ENCODE data around the gene HOXB7.

The HOXB7 gene

DNA sequence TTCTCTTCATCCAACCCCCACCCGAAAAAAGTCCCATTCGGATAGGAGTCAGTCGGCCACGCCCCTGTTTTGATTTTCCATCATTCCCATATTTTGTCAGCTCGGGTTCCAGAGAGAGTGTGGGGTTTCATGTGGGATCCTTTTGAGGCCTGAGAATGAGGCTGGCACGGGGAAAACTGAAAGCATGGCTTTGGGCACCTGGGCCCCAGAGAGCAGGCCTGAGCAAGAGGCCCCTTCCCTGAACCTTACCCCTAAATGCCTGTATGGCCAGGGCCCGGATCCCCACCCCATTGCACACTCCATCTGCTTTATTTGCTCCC, 28.1 kb downstream of the HOXB7 start:
- no peak overlapping the region for H3K9ac ChIP-seq (ENCODE audit: low read depth, low read length)
- H3K4me1 ChIP-seq (ENCODE audit: insufficient read depth, low read length): peaks cover 4% of the 10 kb centered on the region; the same call in 1 of the 2 replicates

DNA sequence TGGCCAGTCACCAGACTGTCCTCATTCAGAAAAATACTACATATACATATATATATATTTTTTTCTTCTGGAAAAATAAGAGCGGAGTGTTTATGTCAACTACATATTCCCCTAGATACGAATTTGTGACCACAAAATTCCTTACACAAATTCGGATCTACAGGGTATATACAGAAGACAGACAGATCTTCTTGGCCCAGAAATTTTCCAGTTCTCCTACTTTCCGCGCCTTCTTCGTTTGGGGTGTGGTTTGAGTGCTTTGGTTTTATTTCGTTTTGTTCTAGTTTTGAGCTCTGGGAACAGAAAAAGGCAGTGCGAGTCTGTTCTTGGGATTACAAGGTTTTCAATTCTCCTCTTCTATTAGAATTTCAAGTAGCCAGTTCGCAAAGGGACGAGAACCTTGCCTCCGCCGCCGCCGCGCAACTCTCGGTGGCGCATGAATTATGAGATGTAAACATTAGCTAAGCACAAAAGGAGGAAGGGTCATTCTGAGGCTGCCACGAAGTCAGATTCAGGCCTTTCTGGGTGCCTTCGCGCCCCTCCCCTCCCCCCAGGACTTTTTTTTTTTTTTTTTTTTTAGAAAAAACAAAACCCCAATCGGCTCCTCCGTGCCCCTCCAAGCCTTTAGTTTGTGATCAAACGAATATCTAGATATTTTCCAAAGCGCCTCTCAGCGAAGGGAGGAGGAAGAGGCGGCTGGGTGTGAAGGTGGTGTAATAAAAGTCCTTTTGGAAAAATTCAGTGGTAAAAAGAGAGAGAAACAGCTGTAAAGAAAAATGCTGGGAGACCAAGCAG, 30.9 kb downstream of the HOXB7 start:
- Histone ChIP-seq H3K9me3 (ENCODE audit: control insufficient read depth, insufficient read depth, low read length) (no peaks in the 10 kb centered on the region), H3K9ac (ENCODE audit: low read depth, low read length) (no peak overlapping the region), H3K36me3 (ENCODE audit: insufficient read depth, low read length) (no peaks in the 10 kb centered on the region), H3K4me1 (ENCODE audit: insufficient read depth, low read length) (no peaks in the 10 kb centered on the region; the same call in 1 of the 2 replicates)

More for the DNA sequence above, 28.1 kb downstream of the HOXB7 start:
- H3K36me3 ChIP-seq (ENCODE audit: insufficient read depth, low read length): no peaks in the 10 kb centered on the region
- no peaks in the 10 kb centered on the region for H3K9me3 ChIP-seq (ENCODE audit: control insufficient read depth, insufficient read depth, low read length)

DNA sequence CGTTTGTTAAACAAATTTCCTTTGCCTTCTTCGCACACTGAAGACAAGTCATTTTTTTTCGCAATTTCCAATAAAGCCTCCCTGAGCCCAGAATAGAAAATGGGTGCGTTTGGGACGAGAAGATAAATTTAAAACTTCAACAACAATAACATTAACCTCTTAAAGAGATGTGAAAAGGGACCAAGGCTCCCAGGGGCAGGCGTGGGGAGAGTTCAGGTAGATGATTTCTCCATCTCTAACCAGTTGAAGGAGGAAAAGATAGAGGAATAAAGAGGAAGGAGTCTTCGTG, 31.4 kb downstream of the HOXB7 start:
- no peaks in the 10 kb centered on the region for H3K9me3 ChIP-seq (ENCODE audit: control insufficient read depth, insufficient read depth, low read length)
- no peak overlapping the region for H3K9ac ChIP-seq (ENCODE audit: low read depth, low read length)
- H3K4me1 ChIP-seq (ENCODE audit: insufficient read depth, low read length): peaks cover 2% of the 10 kb centered on the region; the same call in 1 of the 2 replicates
- no peaks in the 10 kb centered on the region for H3K36me3 ChIP-seq (ENCODE audit: insufficient read depth, low read length)

DNA sequence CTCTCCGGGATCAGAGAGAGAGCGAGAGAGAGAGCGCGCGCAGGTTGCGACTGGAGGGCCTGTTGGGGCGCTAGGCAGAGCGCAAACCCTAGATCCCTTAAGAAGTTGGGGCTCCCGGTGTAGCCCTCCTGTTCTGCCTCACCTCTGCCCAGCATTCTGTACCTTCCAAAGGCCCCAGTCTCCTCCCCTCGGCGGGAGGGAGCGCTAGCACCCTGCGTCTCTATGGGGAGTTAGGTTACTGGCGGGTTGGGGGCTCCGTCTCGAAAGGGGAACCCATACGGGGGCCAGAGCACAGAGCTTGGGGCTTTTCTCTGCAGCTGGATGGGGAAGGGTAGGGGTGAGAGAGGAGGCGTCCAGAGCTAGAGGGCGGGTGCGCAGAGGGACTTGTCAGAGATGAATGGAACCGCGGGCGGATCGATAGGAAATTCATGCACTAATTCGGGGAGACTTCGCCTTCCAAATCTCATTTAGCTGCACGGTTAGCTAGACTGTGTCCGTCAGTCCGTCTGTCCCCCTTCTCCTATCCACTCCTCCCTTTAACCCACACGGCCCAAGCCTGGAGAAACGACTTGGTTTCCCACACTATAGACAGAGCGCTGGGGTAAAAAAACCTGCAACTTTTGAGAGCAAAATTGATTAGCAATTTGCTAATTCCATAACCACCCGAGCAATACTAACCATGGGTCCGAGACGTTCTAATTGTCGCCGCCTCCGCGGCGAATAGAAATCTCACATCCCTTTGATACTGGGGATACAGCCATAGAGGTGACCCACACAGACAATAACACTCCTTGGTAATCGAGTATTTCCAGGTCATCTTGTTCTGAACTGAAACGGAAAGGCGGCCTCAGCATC, 32.0 kb downstream of the HOXB7 start:
- no peaks in the 10 kb centered on the region for H3K36me3 ChIP-seq (ENCODE audit: insufficient read depth, low read length)
- no peaks in the 10 kb centered on the region for H3K9me3 ChIP-seq (ENCODE audit: control insufficient read depth, insufficient read depth, low read length)
- peak overlapping the region; percentile 17; the same call in 1 of the 2 replicates for H3K9ac ChIP-seq (ENCODE audit: low read depth, low read length)
- H3K4me1 ChIP-seq (ENCODE audit: insufficient read depth, low read length): peaks cover 7% of the 10 kb centered on the region

DNA sequence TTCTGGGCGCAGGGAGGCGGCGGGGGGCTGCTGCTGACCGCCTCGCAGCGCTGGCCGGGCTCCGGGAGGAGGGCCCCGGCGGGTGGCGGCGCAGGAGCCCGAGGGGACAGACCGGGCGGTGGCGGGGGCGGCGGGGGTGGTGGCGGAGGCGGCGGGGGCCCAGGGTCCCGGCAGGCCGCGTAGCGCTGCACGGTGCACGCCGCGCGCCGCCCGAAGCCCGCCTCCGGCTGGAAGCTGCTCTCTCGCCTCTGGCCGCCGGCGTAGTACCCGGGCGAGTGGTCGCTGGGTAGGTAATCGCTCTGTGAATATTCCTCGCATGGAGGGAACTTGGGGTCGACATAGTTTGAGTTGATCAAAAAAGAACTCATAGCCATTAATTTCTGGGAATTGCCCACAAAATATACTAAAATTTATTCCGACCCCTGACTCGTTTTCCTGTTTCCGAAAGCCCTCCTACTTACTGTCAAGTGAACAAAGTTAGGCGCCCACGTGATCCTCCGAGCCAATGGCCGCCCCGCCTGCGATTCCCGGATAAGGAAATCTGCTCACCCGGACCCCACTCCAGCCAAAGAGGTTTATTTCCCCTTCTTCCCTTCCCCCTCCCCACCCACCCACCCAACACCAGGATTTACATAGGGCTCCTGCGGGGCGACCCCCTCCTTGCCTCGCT, 32.7 kb downstream of the HOXB7 start, which contains the start of gene HOXB4:
Gene HOXB4 (minus strand): TSS at position 405 of the 670 bp plus-strand sequence. CDS start 31 bp downstream, at position 374.
- H3K36me3 ChIP-seq (ENCODE audit: insufficient read depth, low read length): no peaks in the 10 kb centered on the region
- peak within 1 kb of the TSS; percentile 60; the same call in 1 of the 2 replicates for H3K9ac ChIP-seq (ENCODE audit: low read depth, low read length)

DNA sequence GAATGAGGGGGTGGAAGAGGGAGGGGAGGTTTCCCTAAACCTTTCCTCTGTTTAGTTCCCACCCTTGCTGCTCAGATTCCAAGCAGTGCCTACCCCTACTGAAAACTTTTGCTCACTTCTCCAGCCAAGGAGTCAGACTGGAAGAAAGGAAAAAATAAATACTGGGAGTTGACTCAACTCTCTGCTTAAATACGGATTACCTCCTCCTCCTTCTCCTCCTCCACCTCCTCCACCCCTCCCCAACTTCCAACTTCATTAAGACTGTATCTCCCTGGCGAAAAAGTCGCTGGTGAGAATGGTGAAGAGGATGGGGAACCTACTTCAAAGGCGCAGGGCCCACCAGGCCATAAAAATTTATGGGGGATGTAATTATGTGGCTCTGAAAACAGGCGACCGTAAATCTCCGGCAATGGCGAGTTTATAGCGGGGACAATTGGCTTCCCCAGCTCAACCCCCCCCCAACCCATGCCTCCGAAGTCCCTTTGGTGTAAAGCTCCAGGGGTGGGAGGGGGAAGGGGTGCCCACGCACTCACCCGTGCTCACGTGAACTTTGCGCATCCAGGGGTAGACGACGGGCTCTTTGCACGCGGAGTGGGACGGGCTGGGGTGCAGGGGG, 33.4 kb downstream of the HOXB7 start:
- Histone ChIP-seq H3K4me1 (ENCODE audit: insufficient read depth, low read length) (peaks cover 8% of the 10 kb centered on the region), H3K36me3 (ENCODE audit: insufficient read depth, low read length) (no peaks in the 10 kb centered on the region), H3K9ac (ENCODE audit: low read depth, low read length) (peak overlapping the region; percentile 16; the same call in 1 of the 2 replicates), H3K9me3 (ENCODE audit: control insufficient read depth, insufficient read depth, low read length) (no peaks in the 10 kb centered on the region)

More for the DNA sequence above, 32.7 kb downstream of the HOXB7 start, which contains the start of gene HOXB4:
- Histone ChIP-seq H3K9me3 (ENCODE audit: control insufficient read depth, insufficient read depth, low read length) (no peaks in the 10 kb centered on the region), H3K4me1 (ENCODE audit: insufficient read depth, low read length) (peaks cover 8% of the 10 kb centered on the region)

DNA sequence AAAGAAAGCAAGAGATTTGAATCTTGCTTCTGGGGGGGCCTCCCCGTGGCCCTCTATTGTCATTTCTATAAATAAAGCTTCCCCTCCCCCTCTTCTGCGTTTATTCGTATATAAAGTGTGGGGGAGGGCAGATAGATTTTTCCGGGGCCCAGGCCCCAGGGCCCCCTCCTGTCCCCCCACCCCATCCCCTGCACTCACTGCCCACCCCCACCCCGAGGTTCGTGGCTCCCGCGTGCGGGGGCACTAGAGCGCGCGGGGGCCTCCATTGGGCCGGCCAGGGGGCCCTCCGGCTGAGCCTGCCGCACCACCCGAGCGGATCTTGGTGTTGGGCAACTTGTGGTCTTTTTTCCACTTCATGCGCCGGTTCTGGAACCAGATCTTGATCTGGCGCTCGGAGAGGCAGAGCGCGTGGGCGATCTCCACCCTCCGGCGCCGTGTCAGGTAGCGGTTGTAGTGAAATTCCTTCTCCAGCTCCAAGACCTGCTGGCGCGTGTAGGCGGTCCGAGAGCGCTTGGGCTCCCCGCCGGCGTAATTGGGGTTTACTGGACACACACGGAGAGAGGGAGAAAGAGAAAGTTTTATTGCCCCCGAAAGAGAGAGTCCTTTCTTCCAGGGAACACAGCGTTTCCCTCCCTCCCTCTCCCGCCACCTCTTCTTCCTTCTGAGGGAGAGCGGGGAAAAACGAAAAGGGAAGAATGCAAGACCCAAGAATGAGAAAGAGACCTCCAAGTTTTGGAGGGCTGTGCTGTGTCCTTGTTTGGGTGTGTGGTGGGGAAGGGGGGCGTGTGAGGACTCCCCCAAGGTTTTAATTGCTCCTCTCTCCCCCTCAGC, 34.1 kb downstream of the HOXB7 start:
- Histone ChIP-seq H3K4me1 (ENCODE audit: insufficient read depth, low read length) (peaks cover 8% of the 10 kb centered on the region), H3K9me3 (ENCODE audit: control insufficient read depth, insufficient read depth, low read length) (no peaks in the 10 kb centered on the region), H3K36me3 (ENCODE audit: insufficient read depth, low read length) (no peaks in the 10 kb centered on the region), H3K9ac (ENCODE audit: low read depth, low read length) (no peak overlapping the region; the same call in 1 of the 2 replicates)

DNA sequence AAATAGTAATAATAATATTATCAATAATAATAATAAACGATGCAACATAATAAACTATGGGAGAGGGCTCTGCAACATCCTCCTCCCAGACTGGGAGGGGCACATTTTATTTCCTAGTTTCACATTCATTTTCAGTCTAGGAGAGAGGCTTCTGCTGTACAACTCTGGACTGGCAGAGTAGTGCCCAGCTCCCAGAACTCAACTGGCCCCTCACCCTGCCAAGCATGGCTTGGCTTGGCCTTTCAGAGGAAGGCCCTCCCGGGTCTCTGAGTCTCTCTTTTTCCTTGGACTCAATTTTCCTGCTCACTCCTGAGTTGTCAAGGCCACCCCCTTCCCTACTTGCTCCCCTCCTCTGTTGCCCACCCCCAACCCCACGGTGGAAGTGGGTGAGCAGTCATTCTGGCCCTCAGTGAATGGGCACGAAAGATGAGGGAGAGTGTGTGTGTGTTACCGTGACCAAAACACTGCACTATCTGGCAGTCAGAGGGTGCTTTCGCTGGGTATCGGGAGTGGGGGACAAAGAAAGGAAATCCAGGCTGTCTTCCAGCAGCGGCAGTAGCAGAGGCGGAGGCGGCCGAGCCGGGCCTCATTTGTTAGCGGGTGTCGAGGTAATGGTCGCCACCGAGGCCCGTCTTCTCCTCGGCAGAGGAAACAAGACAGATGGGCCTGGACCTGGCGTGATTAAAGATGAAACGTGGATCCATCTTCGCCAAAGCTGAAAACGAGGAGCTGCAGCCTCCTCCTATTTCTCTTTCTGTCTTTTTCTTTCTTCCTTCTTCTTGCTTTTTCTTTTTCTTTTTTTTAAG, 34.9 kb downstream of the HOXB7 start:
- no peak overlapping the region for H3K9ac ChIP-seq (ENCODE audit: low read depth, low read length)

DNA sequence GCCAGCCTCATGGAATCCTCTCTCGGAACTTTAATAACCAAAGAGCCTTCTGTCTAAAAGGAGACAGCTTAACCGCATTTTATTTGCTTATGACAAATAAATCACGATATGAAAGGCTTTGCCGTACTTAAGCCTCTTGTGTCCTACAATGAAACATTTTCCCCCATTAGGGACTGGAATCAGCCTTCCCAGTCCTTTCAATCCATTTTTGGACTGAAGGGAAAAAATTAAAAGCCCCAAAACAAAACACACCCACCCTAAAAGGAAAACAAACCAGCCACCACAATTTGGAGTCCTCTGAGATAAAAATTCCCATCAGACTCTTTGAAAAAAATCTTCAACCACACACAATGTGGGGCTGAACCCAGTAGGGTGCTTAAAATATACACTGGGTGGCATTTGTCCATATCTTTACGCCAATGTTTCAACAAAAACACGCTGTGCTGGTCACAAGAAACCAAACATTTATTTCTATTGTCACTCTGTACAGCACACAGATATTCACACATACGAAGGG, 35.7 kb downstream of the HOXB7 start:
- Histone ChIP-seq H3K9me3 (ENCODE audit: control insufficient read depth, insufficient read depth, low read length) (no peaks in the 10 kb centered on the region), H3K9ac (ENCODE audit: low read depth, low read length) (no peak overlapping the region), H3K4me1 (ENCODE audit: insufficient read depth, low read length) (peaks cover 17% of the 10 kb centered on the region), H3K36me3 (ENCODE audit: insufficient read depth, low read length) (no peaks in the 10 kb centered on the region)

More for the DNA sequence above, 34.9 kb downstream of the HOXB7 start:
- no peaks in the 10 kb centered on the region for H3K9me3 ChIP-seq (ENCODE audit: control insufficient read depth, insufficient read depth, low read length)
- H3K4me1 ChIP-seq (ENCODE audit: insufficient read depth, low read length): peaks cover 10% of the 10 kb centered on the region
- no peaks in the 10 kb centered on the region for H3K36me3 ChIP-seq (ENCODE audit: insufficient read depth, low read length)

DNA sequence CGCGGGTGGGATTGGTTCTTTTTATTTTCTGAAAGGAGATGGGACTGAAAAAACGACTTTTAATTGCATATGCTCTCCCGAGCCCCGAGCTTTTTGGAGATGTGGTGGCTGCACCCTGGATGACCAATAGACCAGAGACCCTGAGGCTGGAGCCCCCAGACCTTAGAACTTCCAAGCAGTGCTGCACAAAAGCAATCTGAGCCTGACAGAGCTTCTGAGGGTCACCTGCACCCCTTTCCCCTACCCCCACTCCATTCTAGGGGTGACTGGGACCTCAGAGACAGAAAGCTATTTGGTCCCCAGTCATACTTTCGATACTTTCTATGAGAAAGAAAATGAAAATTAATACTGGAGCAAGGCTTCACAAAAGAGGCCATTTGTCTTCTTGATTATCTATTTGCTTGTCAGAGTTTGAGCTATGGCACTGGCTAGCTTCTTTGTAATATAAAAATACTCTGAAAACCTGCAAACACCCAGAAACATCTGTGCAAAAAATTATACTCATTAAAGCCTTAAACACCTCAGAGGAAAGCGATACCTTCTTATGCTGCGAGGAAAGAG, 36.2 kb downstream of the HOXB7 start:
- H3K36me3 ChIP-seq (ENCODE audit: insufficient read depth, low read length): no peaks in the 10 kb centered on the region
- peaks cover 21% of the 10 kb centered on the region for H3K4me1 ChIP-seq (ENCODE audit: insufficient read depth, low read length)
- no peak overlapping the region for H3K9ac ChIP-seq (ENCODE audit: low read depth, low read length)
- no peaks in the 10 kb centered on the region for H3K9me3 ChIP-seq (ENCODE audit: control insufficient read depth, insufficient read depth, low read length)

DNA sequence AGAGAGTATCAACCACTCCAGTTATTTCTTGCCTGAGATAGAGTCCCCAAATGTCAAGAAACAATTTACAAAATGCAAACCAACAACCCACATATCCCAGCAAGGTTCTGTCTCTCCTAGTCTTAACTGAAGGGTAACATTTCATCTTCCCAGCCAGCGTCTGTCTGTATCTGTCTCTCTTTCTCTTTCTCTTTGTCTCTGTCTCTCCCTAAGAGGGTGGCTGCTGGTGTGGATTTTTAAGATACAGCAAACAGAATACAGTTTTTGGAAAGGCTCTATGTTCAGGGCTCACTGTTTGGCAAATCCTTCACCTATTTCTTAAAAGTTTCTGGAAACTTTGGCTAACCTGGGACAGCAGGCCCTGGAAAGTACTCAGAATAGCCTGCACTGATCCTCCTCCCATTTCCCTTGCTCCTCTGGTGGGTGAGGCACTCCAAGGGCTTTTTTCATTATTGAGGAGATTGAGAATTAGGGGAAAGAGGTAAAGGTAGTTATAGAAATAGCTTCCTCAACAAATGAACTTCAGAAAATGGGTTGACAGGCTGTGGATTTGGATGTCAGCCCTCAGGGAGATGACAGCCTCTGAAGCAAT, 38.9 kb downstream of the HOXB7 start:
- no peaks in the 10 kb centered on the region; the same call in none of the 2 replicates for H3K9me3 ChIP-seq (ENCODE audit: control insufficient read depth, insufficient read depth, low read length)
- H3K9ac ChIP-seq (ENCODE audit: low read depth, low read length): no peak overlapping the region
- H3K4me1 ChIP-seq (ENCODE audit: insufficient read depth, low read length): peaks cover 28% of the 10 kb centered on the region
- no peaks in the 10 kb centered on the region for H3K36me3 ChIP-seq (ENCODE audit: insufficient read depth, low read length)

Measured in ES-I3 (cell line).